GM12891 (cell line): ENCODE data around the gene PTRH2.

Experiments used
- PAX5 ChIP-seq: IDR thresholded peaks from 2 replicates; pipeline ENCODE4 v1.6.1; 2011; ENCODE audit warnings: low read length, moderate library complexity, mild to moderate bottlenecking; ENCODE audit not compliant: insufficient read depth, severe bottlenecking
- POLR2A ChIP-seq: IDR thresholded peaks from 2 replicates; pipeline ENCODE4 v1.6.1; 2011; ENCODE audit warnings: low read depth, low read length, control low read depth
- POLR2AphosphoS5 ChIP-seq: IDR thresholded peaks from 2 replicates; pipeline ENCODE4 v1.6.1; 2011; ENCODE audit warnings: low read depth, low read length, control low read depth
- SPI1 ChIP-seq: IDR thresholded peaks from 2 replicates; pipeline ENCODE4 v1.6.1; 2011; ENCODE audit warnings: low read depth, low read length, control low read depth
- TAF1 ChIP-seq: IDR thresholded peaks from 2 replicates; pipeline ENCODE4 v1.6.1; 2011; ENCODE audit warnings: low read depth, low read length, control low read depth

- TF ChIP-seq POLR2AphosphoS5, result no peak
- no peak for TF ChIP-seq POLR2A
- TF ChIP-seq TAF1, result no peak
- TF ChIP-seq PAX5, result no peak
- TF ChIP-seq SPI1, result no peak
These were observed 771 bp upstream of the PTRH2 start for GRCh38 chr17:59707971-59708430.
